ENCODE measurements around the gene ST6GALNAC3. TPM values are rescaled to one million over a fixed set of nuclear protein-coding genes. Genes with fewer than 3 reads are reported as not detected.

ST6GALNAC3 gene
- total and polyA plus RNA-seq, 2 donors: 1.2 to 1.8 TPM

GRCh38 chr1:76546354-76546933, 471.9 kb downstream of the ST6GALNAC3 start:
- H3K4me1 ChIP-seq (ENCODE audit: control insufficient read depth in 2 of 2, insufficient read depth in 2 of 2, low read length in 2 of 2): no peaks in the 10 kb centered on the region
- no peaks in the 10 kb centered on the region for H3K27me3 ChIP-seq (ENCODE audit: control insufficient read depth in 2 of 2, insufficient read depth in 1 of 2, low read length in 1 of 2)
- DNase-seq (ENCODE audit: low read depth in 6 of 9, low spot score in 9 of 9): no peak
- no peak overlapping the region for H3K4me3 ChIP-seq (ENCODE audit: low read length in 2 of 2)
- no peaks in the 10 kb centered on the region for H3K36me3 ChIP-seq (ENCODE audit: control insufficient read depth in 2 of 2, insufficient read depth in 2 of 2, low read length in 1 of 2)
- no peaks in the 10 kb centered on the region for H3K9me3 ChIP-seq (ENCODE audit: control insufficient read depth in 2 of 2, insufficient read depth in 1 of 2, low read length in 1 of 2)
- H3K27ac ChIP-seq (ENCODE audit: low read depth in 1 of 2, low read length in 1 of 2): no peak overlapping the region
- 95% methylated on average over 3 of the region's 3 CpGs for WGBS

DNA sequence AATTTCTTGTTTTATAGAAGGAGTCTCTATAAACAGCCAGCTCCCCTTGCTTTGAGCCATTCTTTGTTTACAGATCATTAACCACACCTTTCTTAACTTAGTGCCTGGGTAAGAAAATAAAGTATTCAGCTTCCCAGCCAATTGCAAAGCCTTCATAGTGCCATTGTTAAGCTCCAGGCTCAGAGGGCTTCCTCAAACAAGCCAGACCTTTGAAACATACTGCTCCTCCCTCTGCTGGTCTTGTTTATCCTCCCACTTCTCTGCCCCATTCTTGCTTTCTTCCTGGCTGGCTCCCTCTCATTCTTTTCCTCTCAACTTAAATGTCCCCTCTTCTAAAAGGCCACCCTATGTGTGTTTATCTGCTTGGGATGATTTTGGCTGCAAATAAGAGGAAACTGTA, 473.4 kb downstream of the ST6GALNAC3 start:
- H3K4me3 ChIP-seq (ENCODE audit: low read length in 2 of 2): no peak overlapping the region
- no peaks in the 10 kb centered on the region for H3K36me3 ChIP-seq (ENCODE audit: control insufficient read depth in 2 of 2, insufficient read depth in 2 of 2, low read length in 1 of 2)
- no peak for DNase-seq (ENCODE audit: low read depth in 6 of 9, low spot score in 9 of 9)
- no peaks in the 10 kb centered on the region for H3K27me3 ChIP-seq (ENCODE audit: control insufficient read depth in 2 of 2, insufficient read depth in 1 of 2, low read length in 1 of 2)
- H3K9me3 ChIP-seq (ENCODE audit: control insufficient read depth in 2 of 2, insufficient read depth in 1 of 2, low read length in 1 of 2): no peaks in the 10 kb centered on the region
- H3K27ac ChIP-seq (ENCODE audit: low read depth in 1 of 2, low read length in 1 of 2): no peak overlapping the region
- H3K4me1 ChIP-seq (ENCODE audit: control insufficient read depth in 2 of 2, insufficient read depth in 2 of 2, low read length in 2 of 2): no peaks in the 10 kb centered on the region

DNA sequence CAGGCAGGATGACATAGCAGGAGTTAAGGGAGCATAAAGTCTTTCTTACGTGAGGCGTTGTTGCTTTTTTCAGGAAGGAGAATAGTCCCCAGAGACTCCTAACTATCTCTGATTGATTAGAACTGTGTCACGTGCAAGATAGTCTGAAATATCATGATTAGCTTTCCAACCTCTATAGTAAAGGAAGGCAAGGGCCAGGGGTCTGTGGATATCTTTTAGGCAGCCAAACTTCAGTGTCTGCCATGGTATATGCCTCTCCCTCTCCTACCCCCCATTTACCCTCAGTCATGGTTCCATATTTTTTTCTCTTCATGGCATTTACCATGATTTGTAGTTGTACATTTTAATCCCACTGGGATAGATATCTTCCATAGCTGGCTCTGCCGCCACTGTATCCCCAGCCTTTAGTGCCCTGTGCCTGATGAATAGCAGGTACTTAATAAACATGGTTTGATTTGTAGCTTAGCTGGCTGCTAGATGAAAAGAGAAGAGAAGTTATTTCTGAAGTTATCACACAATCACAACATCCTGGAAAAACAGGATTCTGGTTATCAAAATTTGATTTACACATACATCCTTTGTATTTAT, 474.1 kb downstream of the ST6GALNAC3 start:
- Histone ChIP-seq H3K27ac (ENCODE audit: low read depth in 1 of 2, low read length in 1 of 2) (no peak overlapping the region), H3K27me3 (ENCODE audit: control insufficient read depth in 2 of 2, insufficient read depth in 1 of 2, low read length in 1 of 2) (no peaks in the 10 kb centered on the region), H3K36me3 (ENCODE audit: control insufficient read depth in 2 of 2, insufficient read depth in 2 of 2, low read length in 1 of 2) (no peaks in the 10 kb centered on the region), H3K4me3 (ENCODE audit: low read length in 2 of 2) (no peak overlapping the region), H3K4me1 (ENCODE audit: control insufficient read depth in 2 of 2, insufficient read depth in 2 of 2, low read length in 2 of 2) (no peaks in the 10 kb centered on the region), H3K9me3 (ENCODE audit: control insufficient read depth in 2 of 2, insufficient read depth in 1 of 2, low read length in 1 of 2) (no peaks in the 10 kb centered on the region)
- no peak for DNase-seq (ENCODE audit: low read depth in 6 of 9, low spot score in 9 of 9)
- WGBS: 94% methylated on average over 4 of the region's 4 CpGs

DNA sequence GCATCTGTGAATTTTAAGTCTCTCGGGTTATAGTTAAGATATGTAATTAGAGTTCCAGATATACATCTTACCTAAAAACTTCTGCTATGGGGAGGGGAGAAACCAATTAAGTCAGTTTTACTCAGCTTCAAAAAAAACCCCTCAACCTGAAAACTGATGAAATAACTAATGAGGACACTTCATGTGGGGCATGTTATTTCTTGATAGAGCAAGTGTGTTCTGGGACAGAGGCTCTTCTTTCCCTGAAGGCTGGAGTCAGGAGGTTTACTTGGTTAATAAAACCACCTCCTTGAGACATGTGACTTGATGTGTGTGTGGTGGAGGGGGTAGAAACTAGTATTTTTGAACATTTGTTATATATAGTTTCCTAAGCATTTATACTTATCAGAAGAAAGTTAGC, 479.7 kb downstream of the ST6GALNAC3 start:
- Histone ChIP-seq H3K9me3 (ENCODE audit: control insufficient read depth in 2 of 2, insufficient read depth in 1 of 2, low read length in 1 of 2) (no peaks in the 10 kb centered on the region), H3K27me3 (ENCODE audit: control insufficient read depth in 2 of 2, insufficient read depth in 1 of 2, low read length in 1 of 2) (no peaks in the 10 kb centered on the region), H3K36me3 (ENCODE audit: control insufficient read depth in 2 of 2, insufficient read depth in 2 of 2, low read length in 1 of 2) (no peaks in the 10 kb centered on the region), H3K27ac (ENCODE audit: low read depth in 1 of 2, low read length in 1 of 2) (no peak overlapping the region), H3K4me3 (ENCODE audit: low read length in 2 of 2) (no peak overlapping the region), H3K4me1 (ENCODE audit: control insufficient read depth in 2 of 2, insufficient read depth in 2 of 2, low read length in 2 of 2) (no peaks in the 10 kb centered on the region)
- no peak for DNase-seq (ENCODE audit: low read depth in 6 of 9, low spot score in 9 of 9)
- 97% methylated on average over 1 of the region's 1 CpG for WGBS

DNA sequence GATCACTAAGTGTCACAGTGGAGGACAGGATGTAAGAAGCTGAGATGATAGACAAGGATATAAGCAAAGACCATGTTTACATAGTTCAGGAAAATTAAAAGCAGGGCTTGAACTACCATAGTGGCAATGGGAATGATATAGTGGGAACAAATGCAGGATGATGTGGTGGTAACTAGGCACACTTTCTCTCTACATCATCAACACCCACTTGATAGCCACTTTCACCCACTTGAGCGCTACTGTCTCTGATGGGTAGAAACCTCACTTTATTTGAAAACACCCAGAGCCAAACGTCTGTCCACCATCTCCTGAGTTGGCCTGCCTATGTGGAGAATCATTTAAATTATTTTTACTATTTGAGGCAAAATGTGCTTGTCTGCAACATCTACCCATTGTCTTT, 487.7 kb downstream of the ST6GALNAC3 start:
- Histone ChIP-seq H3K4me1 (ENCODE audit: control insufficient read depth in 2 of 2, insufficient read depth in 2 of 2, low read length in 2 of 2) (no peaks in the 10 kb centered on the region), H3K9me3 (ENCODE audit: control insufficient read depth in 2 of 2, insufficient read depth in 1 of 2, low read length in 1 of 2) (no peaks in the 10 kb centered on the region), H3K27me3 (ENCODE audit: control insufficient read depth in 2 of 2, insufficient read depth in 1 of 2, low read length in 1 of 2) (no peaks in the 10 kb centered on the region), H3K4me3 (ENCODE audit: low read length in 2 of 2) (no peak overlapping the region), H3K36me3 (ENCODE audit: control insufficient read depth in 2 of 2, insufficient read depth in 2 of 2, low read length in 1 of 2) (no peaks in the 10 kb centered on the region), H3K27ac (ENCODE audit: low read depth in 1 of 2, low read length in 1 of 2) (no peak overlapping the region)
- DNase-seq (ENCODE audit: low read depth in 6 of 9, low spot score in 9 of 9): no peak
- WGBS: 93% methylated on average over 2 of the region's 2 CpGs

GRCh38 chr1:76568573-76569238, 494.2 kb downstream of the ST6GALNAC3 start:
- WGBS: 92% methylated on average over 6 of the region's 6 CpGs

GRCh38 chr1:76571248-76571647, 496.7 kb downstream of the ST6GALNAC3 start:
- no peaks in the 10 kb centered on the region for H3K4me1 ChIP-seq (ENCODE audit: control insufficient read depth in 2 of 2, insufficient read depth in 2 of 2, low read length in 2 of 2)
- no peak for DNase-seq (ENCODE audit: low read depth in 6 of 9, low spot score in 9 of 9)
- no peaks in the 10 kb centered on the region for H3K27me3 ChIP-seq (ENCODE audit: control insufficient read depth in 2 of 2, insufficient read depth in 1 of 2, low read length in 1 of 2)
- no peaks in the 10 kb centered on the region for H3K9me3 ChIP-seq (ENCODE audit: control insufficient read depth in 2 of 2, insufficient read depth in 1 of 2, low read length in 1 of 2)
- H3K36me3 ChIP-seq (ENCODE audit: control insufficient read depth in 2 of 2, insufficient read depth in 2 of 2, low read length in 1 of 2): no peaks in the 10 kb centered on the region
- no peak overlapping the region for H3K27ac ChIP-seq (ENCODE audit: low read depth in 1 of 2, low read length in 1 of 2)
- 95% methylated on average over 2 of the region's 2 CpGs for WGBS
- no peak overlapping the region for H3K4me3 ChIP-seq (ENCODE audit: low read length in 2 of 2)

More at GRCh38 chr1:76568573-76569238, 494.2 kb downstream of the ST6GALNAC3 start:
- H3K27me3 ChIP-seq (ENCODE audit: control insufficient read depth in 2 of 2, insufficient read depth in 1 of 2, low read length in 1 of 2): no peaks in the 10 kb centered on the region
- H3K4me1 ChIP-seq (ENCODE audit: control insufficient read depth in 2 of 2, insufficient read depth in 2 of 2, low read length in 2 of 2): no peaks in the 10 kb centered on the region
- H3K9me3 ChIP-seq (ENCODE audit: control insufficient read depth in 2 of 2, insufficient read depth in 1 of 2, low read length in 1 of 2): no peaks in the 10 kb centered on the region
- no peak overlapping the region for H3K4me3 ChIP-seq (ENCODE audit: low read length in 2 of 2)
- no peak overlapping the region for H3K27ac ChIP-seq (ENCODE audit: low read depth in 1 of 2, low read length in 1 of 2)
- H3K36me3 ChIP-seq (ENCODE audit: control insufficient read depth in 2 of 2, insufficient read depth in 2 of 2, low read length in 1 of 2): no peaks in the 10 kb centered on the region
- DNase-seq (ENCODE audit: low read depth in 6 of 9, low spot score in 9 of 9): no peak

- Histone ChIP-seq H3K27ac (ENCODE audit: low read depth in 1 of 2, low read length in 1 of 2) (no peak overlapping the region), H3K36me3 (ENCODE audit: control insufficient read depth in 2 of 2, insufficient read depth in 2 of 2, low read length in 1 of 2) (no peaks in the 10 kb centered on the region), H3K4me3 (ENCODE audit: low read length in 2 of 2) (no peak overlapping the region), H3K9me3 (ENCODE audit: control insufficient read depth in 2 of 2, insufficient read depth in 1 of 2, low read length in 1 of 2) (no peaks in the 10 kb centered on the region), H3K4me1 (ENCODE audit: control insufficient read depth in 2 of 2, insufficient read depth in 2 of 2, low read length in 2 of 2) (no peaks in the 10 kb centered on the region), H3K27me3 (ENCODE audit: control insufficient read depth in 2 of 2, insufficient read depth in 1 of 2, low read length in 1 of 2) (no peaks in the 10 kb centered on the region)
- no peak for DNase-seq (ENCODE audit: low read depth in 6 of 9, low spot score in 9 of 9)
These were observed 497.7 kb downstream of the ST6GALNAC3 start for GRCh38 chr1:76572229-76572628.

GRCh38 chr1:76576876-76577524, 502.5 kb downstream of the ST6GALNAC3 start:
- Histone ChIP-seq H3K4me3 (ENCODE audit: low read length in 2 of 2) (no peak overlapping the region), H3K27ac (ENCODE audit: low read depth in 1 of 2, low read length in 1 of 2) (no peak overlapping the region), H3K36me3 (ENCODE audit: control insufficient read depth in 2 of 2, insufficient read depth in 2 of 2, low read length in 1 of 2) (no peaks in the 10 kb centered on the region), H3K4me1 (ENCODE audit: control insufficient read depth in 2 of 2, insufficient read depth in 2 of 2, low read length in 2 of 2) (no peaks in the 10 kb centered on the region), H3K27me3 (ENCODE audit: control insufficient read depth in 2 of 2, insufficient read depth in 1 of 2, low read length in 1 of 2) (no peaks in the 10 kb centered on the region), H3K9me3 (ENCODE audit: control insufficient read depth in 2 of 2, insufficient read depth in 1 of 2, low read length in 1 of 2) (no peaks in the 10 kb centered on the region)
- no peak for DNase-seq (ENCODE audit: low read depth in 6 of 9, low spot score in 9 of 9)
- WGBS: 94% methylated on average over 3 of the region's 3 CpGs
